ENCODE results near the gene CD83. TPM values are rescaled to one million over a fixed set of nuclear protein-coding genes. Genes with fewer than 3 reads are reported as not detected.

CD83 gene
- total and polyA plus RNA-seq, 2 of the 8 experiments (the other 6 are each of a cell fraction or from before 2014, with no cell fraction given) = 4.6 to 8.5 TPM

DNA sequence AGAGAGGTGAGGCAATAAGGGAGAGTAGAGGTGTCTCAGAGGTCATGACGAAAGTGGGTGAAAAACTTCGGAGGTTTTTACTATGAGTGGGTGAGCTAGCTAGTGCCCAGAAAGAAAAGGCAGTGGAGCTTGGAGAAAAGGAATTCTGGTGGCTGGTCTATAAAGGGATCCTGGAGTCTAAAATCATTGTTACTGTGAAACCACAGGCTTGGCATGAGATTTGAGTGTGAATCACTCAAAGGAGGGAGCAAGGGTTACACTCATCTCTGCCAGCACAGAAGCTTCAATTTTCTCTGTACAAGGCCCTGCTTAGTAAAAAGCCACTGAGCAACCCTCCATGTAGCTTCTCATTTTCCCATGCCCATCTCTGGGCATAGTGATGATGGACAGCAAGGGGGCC is 47.5 kb downstream of the CD83 start:
- Histone ChIP-seq H3K4me2 (ENCODE audit: insufficient read depth in 1 of 2, low read depth in 2 of 2, low read length in 2 of 2) (no peak overlapping the region), H3K56ac (replicated peaks; ENCODE audit: insufficient read length, low read depth, low read length) (no peak overlapping the region), H3K4me3 (ENCODE audit: extremely low read depth in 1 of 4, insufficient read depth in 2 of 4, low read depth in 3 of 4, low read length in 4 of 4) (no peak overlapping the region), H4K20me1 (replicated peaks in 1 of 2; ENCODE audit: control insufficient read depth in 1 of 2, insufficient read depth in 2 of 2, low read length in 2 of 2) (no peaks in the 10 kb centered on the region), H2BK15ac (ENCODE audit: low read length) (no peak overlapping the region), H3K27me3 (replicated peaks in 1 of 4; ENCODE audit: control insufficient read depth in 3 of 4, extremely low read depth in 1 of 4, insufficient read depth in 3 of 4, low read length in 3 of 4) (no peaks in the 10 kb centered on the region; a peak in 1 of 7 replicates), H4K8ac (ENCODE audit: extremely low read depth, insufficient read depth, low read length) (no peak overlapping the region), H3K27ac (ENCODE audit: low read depth, low read length) (no peak overlapping the region), H3K9ac (replicated peaks in 1 of 4; ENCODE audit: extremely low read depth in 1 of 4, low read depth in 3 of 4, low read length in 3 of 4) (no peak overlapping the region), H3K79me2 (ENCODE audit: control insufficient read depth in 1 of 2, insufficient read depth in 2 of 2, low read length in 2 of 2) (no peaks in the 10 kb centered on the region), H4K91ac (replicated peaks; ENCODE audit: insufficient read length, low read length) (no peak overlapping the region), H2AK5ac (ENCODE audit: low read depth, low read length) (no peak overlapping the region), H3K23me2 (ENCODE audit: low read depth, low read length) (no peaks in the 10 kb centered on the region), H3K18ac (ENCODE audit: extremely low read depth, low read length) (no peak overlapping the region), H2BK20ac (ENCODE audit: low read length) (no peak overlapping the region), H3K4me1 (replicated peaks in 1 of 4; ENCODE audit: control insufficient read depth in 3 of 4, insufficient read depth in 4 of 4, low read length in 3 of 4) (peaks cover 0 to 5% (median 4%) of the 10 kb centered on the region in 4 experiments; a peak in 6 of 7 replicates), H2BK12ac (ENCODE audit: low read depth, low read length) (no peak overlapping the region), H2BK120ac (replicated peaks; ENCODE audit: low read depth, low read length) (no peak overlapping the region), H3K79me1 (ENCODE audit: low read depth, low read length) (no peaks in the 10 kb centered on the region), H3K9me3 (ENCODE audit: insufficient read depth in 2 of 2, low read depth in 1 of 2, low read length in 1 of 2) (peaks cover 10% of the 10 kb centered on the region in 2 experiments; a peak in 3 of 4 replicates), H3K4ac (replicated peaks; ENCODE audit: insufficient read length, low read depth, low read length) (no peak overlapping the region), H3K36me3 (ENCODE audit: control insufficient read depth in 2 of 4, insufficient read depth in 4 of 4, low read length in 3 of 4) (peaks cover 0 to 5% (median 0%) of the 10 kb centered on the region in 4 experiments; a peak in 1 of 8 replicates), H2AFZ (ENCODE audit: low read length) (no peak overlapping the region), H3K23ac (ENCODE audit: insufficient read length) (no peak overlapping the region), H3K14ac (ENCODE audit: insufficient read length) (no peak overlapping the region), H2BK5ac (ENCODE audit: low read depth, low read length) (no peak overlapping the region), H4K5ac (ENCODE audit: insufficient read length, low read depth, low read length) (no peak overlapping the region)
- 91% methylated on average over 2 of the region's 2 CpGs; no CpG with 5 or more reads in 1 of the 2 experiments for WGBS, 2 experiments (ENCODE audit: extremely low coverage in 1 of 2, insufficient coverage in 1 of 2, insufficient read length in 1 of 2, insufficient replicate concordance in 2 of 2, low coverage in 1 of 2, low lambda C conversion rate in 2 of 2, missing lambda C conversion rate in 1 of 2)
- no peak for TF ChIP-seq CHD1 (IDR thresholded peaks at IDR 0.05; ENCODE audit: low read depth, low read length)
- CTCF ChIA-PET (ENCODE audit: partially characterized antibody) = interaction anchor here (0.8 to 1.3 kb wide), 5 partner anchors 12 to 100 kb away, joined by 3 to 4 read pairs (median 3); no protein-coding TSS in a partner anchor
- FAIRE-seq = no peak
- DNase-seq (ENCODE audit: low read depth in 1 of 2, low spot score in 2 of 2) = no peak
- POLR2A ChIA-PET (ENCODE audit: partially characterized antibody) = interaction anchor here (0.8 kb wide), 1 partner anchor 246 kb away, joined by 3 read pairs; no protein-coding TSS in a partner anchor
